Right atrium auricular region (tissue), 2 donors: ENCODE measurements around the gene SYNC. TPM values are rescaled to one million over a fixed set of nuclear protein-coding genes. Genes with fewer than 3 reads are reported as not detected.

Experiments used
- DNase-seq: peaks from one replicate; pipeline ENCODE4 v3.0.0-alpha.2; 2019; ENCODE audit warnings: low spot score
- H3K27ac ChIP-seq, 2 donors: fragments of 200-600 bp; sonication (generic); 1 replicate in 1 of 2; 2 replicates in 1 of 2; pipeline ENCODE4 v1.5.1; 2016 to 2019
- H3K27me3 ChIP-seq, 2 donors: fragments of 200-600 bp; sonication (generic); one replicate each; pipeline versions ENCODE4 v1.5.1 to v1.6.0; 2017 to 2019
- H3K36me3 ChIP-seq: fragments of 200-600 bp; sonication (generic); one replicate; pipeline ENCODE4 v1.5.1; 2016
- H3K4me1 ChIP-seq, 2 donors: fragments of 200-600 bp; sonication (generic); one replicate each; pipeline versions ENCODE4 v1.5.1 to v1.6.0; 2017 to 2019
- H3K4me3 ChIP-seq, 2 donors: fragments of 200-600 bp; sonication (generic); 1 replicate in 1 of 2; 2 replicates in 1 of 2; pipeline ENCODE4 v1.5.1; 2017 to 2019; ENCODE audit warnings: mild to moderate bottlenecking in 1 of 2, moderate library complexity in 1 of 2
- H3K9me3 ChIP-seq, 2 donors: fragments of 200-600 bp; sonication (generic); one replicate each; pipeline ENCODE4 v1.5.1; 2019
- total RNA-seq, 2 donors: library from RNA; depleted of rRNA; stranded (reverse); fragments of >200 nt; gene quantifications; one replicate each; pipeline ENCODE4 v1.1.0, GENCODE V29; 2016
- TF ChIP-seq, protein P1 (sequence below), 2 donors: fragments of 200-600 bp; sonication (generic); IDR thresholded peaks; one replicate each; pipeline ENCODE4 v1.5.1; 2019; ENCODE audit warnings: antibody characterized with exemption in 2 of 2

Gene SYNC
- total RNA-seq, 2 donors from 2014 or later, result 19.0 to 32.8 TPM

DNA sequence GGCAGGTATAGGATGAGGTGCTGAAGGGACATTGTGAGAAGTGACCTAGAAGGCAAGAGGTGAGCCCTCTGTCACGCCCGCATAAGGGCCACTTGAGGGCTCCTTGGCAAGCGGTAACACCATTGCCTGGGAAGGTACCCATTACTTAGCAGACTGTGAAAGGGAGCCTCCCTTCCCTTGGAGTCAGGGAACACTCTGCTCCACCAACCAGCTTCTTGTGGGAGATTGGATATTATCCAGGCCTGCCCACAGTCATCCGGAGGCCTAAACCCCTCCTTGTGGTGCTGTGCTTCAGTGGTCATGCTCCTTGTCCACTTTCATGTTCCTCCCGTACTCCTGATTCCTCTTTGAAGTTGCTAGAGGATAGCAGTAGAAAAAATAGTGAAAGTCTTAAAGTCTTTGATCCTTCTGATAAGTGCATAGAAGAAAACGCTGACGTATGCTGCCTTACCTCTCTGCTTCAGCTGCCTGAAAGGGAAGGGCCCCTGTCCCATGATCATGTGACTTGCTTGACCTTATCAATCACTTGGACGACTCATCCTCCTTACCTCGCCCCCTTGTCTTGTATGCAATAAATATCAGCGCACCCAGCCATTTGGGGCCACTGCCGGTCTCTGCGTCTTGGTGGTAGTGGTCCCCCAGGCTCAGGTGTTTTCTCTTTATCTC, 35.5 kb downstream of the SYNC start:
- no peak for DNase-seq
- no peak overlapping the region for H3K4me3 ChIP-seq
- H3K27ac ChIP-seq, result no peak overlapping the region
- peaks cover 94% of the 10 kb centered on the region for H3K36me3 ChIP-seq
- H3K27me3 ChIP-seq, result no peaks in the 10 kb centered on the region
- TF ChIP-seq, protein P1, sequence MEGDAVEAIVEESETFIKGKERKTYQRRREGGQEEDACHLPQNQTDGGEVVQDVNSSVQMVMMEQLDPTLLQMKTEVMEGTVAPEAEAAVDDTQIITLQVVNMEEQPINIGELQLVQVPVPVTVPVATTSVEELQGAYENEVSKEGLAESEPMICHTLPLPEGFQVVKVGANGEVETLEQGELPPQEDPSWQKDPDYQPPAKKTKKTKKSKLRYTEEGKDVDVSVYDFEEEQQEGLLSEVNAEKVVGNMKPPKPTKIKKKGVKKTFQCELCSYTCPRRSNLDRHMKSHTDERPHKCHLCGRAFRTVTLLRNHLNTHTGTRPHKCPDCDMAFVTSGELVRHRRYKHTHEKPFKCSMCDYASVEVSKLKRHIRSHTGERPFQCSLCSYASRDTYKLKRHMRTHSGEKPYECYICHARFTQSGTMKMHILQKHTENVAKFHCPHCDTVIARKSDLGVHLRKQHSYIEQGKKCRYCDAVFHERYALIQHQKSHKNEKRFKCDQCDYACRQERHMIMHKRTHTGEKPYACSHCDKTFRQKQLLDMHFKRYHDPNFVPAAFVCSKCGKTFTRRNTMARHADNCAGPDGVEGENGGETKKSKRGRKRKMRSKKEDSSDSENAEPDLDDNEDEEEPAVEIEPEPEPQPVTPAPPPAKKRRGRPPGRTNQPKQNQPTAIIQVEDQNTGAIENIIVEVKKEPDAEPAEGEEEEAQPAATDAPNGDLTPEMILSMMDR (IDR thresholded peaks at IDR 0.05), result no peak
- no peaks in the 10 kb centered on the region for H3K4me1 ChIP-seq
- no peaks in the 10 kb centered on the region for H3K9me3 ChIP-seq

DNA sequence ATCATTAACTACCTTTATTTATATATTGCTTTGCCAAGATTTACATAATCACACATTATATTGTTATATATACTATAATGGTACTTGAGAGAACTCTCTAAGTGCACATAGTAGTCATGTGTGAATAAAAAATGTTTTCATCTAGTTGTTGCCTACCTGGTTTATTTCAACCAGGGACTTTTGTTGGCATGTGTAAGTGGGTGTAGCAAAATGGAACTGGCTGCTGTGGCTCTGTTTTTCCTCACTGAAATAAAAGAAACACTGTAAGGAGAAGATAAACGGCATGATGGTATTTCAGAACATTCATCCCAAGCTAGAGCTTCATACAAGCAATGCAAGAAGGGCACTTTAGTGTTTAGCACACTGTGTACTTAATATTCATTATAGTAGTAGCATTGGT, 36.7 kb downstream of the SYNC start:
- TF ChIP-seq, protein P1 (IDR thresholded peaks at IDR 0.05), result no peak
- Histone ChIP-seq H3K9me3 (no peaks in the 10 kb centered on the region), H3K4me3 (no peak overlapping the region), H3K27me3 (no peaks in the 10 kb centered on the region), H3K4me1 (no peaks in the 10 kb centered on the region), H3K36me3 (peaks cover 86% of the 10 kb centered on the region), H3K27ac (no peak overlapping the region)
- DNase-seq, result no peak

DNA sequence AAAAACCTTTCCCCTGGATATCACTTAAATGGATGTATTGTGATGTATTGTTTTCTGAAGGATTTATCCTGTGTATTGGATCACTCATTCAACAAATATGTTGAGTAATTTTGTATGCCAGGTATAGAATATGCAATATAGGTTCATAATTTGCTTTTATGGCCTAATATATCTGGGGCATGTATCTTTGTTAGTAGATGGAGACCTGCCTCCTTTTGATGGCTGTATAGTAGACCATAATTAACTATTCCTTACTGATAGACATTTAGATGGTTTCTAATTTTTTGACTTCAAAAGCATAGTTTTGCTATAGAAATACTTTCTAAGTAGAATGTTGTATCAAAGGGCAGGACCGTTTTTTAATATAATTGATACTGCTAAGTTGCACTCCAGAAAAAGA, 43.0 kb downstream of the SYNC start:
- H3K27me3 ChIP-seq, result no peaks in the 10 kb centered on the region
- no peaks in the 10 kb centered on the region for H3K9me3 ChIP-seq
- TF ChIP-seq, protein P1 (IDR thresholded peaks at IDR 0.05), result no peak
- no peaks in the 10 kb centered on the region for H3K4me1 ChIP-seq
- no peak overlapping the region for H3K4me3 ChIP-seq
- H3K36me3 ChIP-seq, result peaks cover 83% of the 10 kb centered on the region
- no peak for DNase-seq
- H3K27ac ChIP-seq, result no peak overlapping the region

DNA sequence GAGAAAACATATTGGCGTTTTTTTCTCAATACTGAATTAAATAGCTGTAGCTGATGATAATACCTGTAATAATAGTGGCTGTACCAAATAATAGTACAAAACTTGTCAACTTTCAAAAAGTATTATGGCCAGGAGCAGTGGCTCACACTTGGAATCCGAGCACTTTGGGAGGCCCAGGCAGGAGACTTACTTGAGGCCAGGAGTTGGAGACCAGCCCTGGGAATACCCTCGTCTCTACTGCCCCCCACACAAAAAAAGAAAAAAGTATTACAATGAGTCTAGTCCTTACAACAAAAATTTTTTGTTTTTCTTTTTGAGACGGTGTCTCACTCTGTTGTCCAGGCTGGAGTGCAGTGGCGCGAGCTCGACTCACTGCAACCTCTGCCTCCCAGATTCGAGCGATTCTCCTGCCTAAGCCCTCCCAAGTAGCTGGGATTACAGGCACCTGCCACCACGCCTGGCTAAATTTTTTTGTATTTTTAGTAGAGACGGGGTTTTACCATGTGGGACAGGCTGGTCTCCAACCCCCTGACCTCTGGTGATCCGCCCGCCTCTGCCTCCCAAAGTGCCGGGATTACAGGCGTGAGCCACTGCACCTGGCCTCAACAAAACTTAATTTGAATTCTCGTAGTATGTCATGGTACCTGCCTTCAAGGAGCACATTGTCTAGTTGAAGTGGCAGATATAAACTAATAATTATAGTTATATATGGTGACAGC, 50.2 kb downstream of the SYNC start:
- H3K36me3 ChIP-seq, result peaks cover 38% of the 10 kb centered on the region
- no peak for DNase-seq
- no peaks in the 10 kb centered on the region for H3K9me3 ChIP-seq
- TF ChIP-seq, protein P1 (IDR thresholded peaks at IDR 0.05), result no peak
- H3K4me1 ChIP-seq, result peaks cover 0 to 38% of the 10 kb centered on the region in 2 donors
- no peaks in the 10 kb centered on the region for H3K27me3 ChIP-seq
- H3K27ac ChIP-seq, result peak overlapping the region in 1 of 2 donors; percentile 99
- peak overlapping the region in 1 of 2 donors; percentile 84 for H3K4me3 ChIP-seq

DNA sequence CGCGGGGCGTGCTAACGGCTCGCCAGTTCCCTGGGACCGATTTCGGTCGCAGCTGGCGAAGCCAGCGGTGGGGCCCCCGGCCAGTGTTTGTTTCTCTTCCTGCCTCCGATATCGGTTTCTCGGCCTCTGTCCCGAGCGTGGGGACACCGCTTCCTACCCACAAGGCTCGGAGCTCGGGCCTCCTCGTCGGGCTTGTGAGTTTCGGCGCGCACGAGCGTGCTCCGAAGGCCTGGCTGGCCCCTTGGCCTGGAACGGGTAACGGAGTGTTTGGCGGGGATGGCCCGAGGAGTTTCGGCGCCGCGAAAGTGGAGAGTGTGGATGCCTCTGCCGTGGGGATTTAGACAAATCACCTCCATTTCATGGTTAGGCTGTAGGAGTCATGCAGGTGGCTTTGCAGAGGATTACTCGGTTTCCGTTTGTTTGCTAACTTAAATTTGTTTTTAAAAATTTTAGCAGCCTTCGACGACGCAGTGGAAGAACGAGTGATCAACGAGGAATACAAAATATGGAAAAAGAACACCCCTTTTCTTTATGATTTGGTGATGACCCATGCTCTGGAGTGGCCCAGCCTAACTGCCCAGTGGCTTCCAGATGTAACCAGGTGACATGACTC, 51.0 kb downstream of the SYNC start:
- Histone ChIP-seq H3K9me3 (no peaks in the 10 kb centered on the region), H3K4me1 (peaks cover 0 to 38% of the 10 kb centered on the region in 2 donors), H3K36me3 (peaks cover 30% of the 10 kb centered on the region), H3K27me3 (no peaks in the 10 kb centered on the region), H3K4me3 (peak overlapping the region; percentile 84), H3K27ac (peak overlapping the region; percentile 99)
- no peak for DNase-seq
- TF ChIP-seq, protein P1 (IDR thresholded peaks at IDR 0.05), result no peak
